ENCODE measurements around the gene ADAMTS9.

The ADAMTS9 gene

GRCh38 chr3:64684715-64685261, 3.0 kb downstream of the ADAMTS9 start:
- DNase-seq = no peak

DNA sequence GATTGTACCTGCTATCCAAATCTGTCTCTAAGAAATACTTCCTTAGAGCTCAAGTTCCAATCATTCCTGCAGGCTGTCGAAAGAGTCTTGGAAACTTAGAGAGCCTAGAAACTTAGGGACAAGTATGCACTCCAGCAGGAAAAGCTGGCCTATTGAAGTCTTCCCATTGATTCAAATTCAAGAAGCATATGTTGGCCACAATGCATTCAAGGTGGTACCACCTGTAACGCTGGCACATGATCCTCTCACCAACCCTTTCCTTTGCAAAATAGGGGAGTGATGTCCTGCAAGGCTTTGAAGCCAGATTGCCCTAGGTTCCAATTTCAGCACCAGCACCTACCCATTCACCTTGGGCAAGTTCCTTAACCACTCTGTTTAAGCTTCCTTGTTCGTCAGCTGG, 6.0 kb downstream of the ADAMTS9 start:
- DNase-seq = no peak

- DNase-seq = no peak
These were observed 6.8 kb downstream of the ADAMTS9 start for GRCh38 chr3:64681015-64681414.

DNA sequence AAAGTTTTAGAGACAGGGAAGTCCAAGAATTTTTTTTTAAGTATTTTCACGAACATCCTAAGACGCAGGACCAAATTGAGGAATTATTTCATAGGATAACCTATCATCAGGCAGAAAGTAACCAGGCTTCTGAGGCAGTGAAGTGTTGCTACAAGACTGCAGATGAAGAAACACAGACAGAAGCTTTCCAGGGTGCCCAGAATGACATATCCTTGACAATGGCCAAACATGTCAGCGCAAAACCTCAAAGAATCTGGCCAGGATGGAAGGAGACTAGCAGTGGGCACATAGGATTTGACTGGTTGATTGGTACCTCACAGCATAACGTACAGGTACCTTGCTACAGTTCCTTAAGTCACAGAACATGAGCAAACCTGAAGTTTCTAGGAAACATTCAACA, 7.5 kb downstream of the ADAMTS9 start:
- DNase-seq = no peak

DNA sequence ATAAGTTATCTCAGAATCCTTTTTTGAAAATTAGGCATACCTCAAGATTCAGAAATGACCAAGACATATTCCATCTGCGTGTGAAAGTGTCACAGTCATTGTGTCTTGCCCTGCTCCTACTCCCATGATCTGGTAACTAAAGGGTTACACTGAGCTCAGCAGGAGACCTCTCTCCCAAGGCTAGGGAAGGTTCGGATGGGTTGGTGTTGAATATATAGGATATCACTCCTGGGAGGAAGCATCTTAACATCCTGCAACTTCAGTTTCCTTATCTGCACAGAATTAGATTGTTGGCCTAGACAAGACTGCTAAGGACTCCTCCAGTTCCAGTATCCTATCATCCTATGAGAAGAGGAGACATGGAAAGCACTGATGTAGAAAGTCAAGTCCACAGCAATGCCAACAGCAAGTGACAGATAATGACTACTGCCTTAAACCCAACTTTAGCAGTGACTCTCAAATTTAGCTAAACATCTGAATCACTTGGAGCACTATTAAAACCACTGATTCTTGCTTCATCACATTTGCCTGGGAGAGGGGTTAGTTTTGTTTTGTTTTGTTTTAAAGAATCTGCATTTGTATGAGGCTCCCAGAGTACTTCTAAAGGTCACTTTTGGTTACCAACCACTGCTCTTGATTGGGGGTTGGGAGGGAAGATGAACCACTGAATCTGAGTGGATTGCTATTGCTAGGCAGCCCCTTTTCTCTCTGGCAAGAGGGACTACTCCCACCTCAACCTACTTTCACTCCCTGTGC, 9.7 kb downstream of the ADAMTS9 start:
- no peak for DNase-seq

- DNase-seq = no peak
These were observed 11.0 kb downstream of the ADAMTS9 start for GRCh38 chr3:64676831-64677230.

GRCh38 chr3:64675687-64676247, 12.0 kb downstream of the ADAMTS9 start:
- DNase-seq = no peak

DNA sequence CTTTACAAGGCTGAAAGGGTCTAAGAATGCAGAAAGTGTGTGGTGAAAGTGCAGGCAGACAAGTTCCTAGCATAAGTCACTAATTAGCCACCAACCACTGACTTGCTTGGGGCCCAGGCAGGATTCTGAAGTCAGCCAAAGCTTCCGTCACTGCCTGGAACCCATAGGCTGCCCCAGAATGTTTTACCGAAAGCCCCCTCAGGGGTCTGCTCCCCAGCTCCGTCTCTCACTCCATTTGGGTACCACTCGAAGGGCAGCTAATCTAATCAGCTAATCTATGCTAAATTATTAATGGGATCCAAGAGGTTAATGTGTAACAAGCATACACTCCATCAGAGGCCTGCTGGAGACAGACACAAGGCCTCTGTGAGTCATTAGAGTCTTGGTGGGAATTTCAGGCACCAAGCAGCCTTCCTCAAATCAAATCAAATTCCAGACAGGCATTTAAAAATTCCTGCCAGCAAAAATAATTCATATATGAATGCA, 13.2 kb downstream of the ADAMTS9 start:
- DNase-seq = no peak

DNA sequence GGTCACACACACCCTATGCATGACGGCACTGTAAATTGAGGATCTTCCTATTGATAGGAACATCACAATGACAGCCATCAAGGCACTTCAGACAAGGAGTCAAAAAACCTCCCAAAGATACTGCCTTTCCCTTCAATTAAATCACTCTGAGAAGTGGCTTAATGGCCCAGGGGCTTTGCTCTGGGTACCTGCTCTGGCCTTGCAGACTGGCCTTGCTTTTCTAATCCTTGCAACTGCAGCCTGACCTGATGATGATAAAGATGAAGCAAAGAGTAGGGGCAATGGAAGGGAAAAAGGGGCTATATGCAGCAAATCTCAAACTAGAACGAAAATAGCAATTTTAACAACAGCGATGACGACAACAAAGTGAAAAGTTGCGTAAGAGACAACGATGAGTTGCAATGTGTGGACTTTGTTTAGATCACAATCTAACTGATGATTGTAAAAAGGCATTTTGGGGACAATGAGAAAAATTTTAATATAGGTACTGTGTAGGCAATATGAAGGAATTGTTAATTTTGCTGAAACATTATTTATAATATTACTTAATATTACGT, 14.6 kb downstream of the ADAMTS9 start:
- no peak for DNase-seq

- DNase-seq = no peak
These were observed 19.0 kb downstream of the ADAMTS9 start for GRCh38 chr3:64668582-64669510.

- DNase-seq = no peak
These were observed 19.8 kb downstream of the ADAMTS9 start for GRCh38 chr3:64667887-64668581.

DNA sequence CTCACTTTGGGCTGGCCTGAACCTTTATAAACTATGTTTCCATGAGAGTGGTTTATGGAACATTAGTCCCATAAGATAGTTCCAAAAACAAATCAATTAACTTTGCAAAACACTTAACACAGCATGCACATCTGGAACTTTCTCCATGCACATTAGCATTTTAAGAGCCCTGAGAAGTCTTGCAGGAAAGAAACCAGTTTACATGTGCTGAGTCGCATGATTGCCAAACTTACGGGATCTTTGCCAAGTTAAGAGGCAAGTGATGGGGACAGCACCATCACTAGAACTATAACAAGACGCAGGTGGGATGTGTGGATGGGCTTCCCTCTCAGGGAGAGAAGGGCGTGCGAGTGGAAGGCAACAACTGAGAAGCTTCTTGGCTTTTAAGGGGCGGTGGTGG, 20.7 kb downstream of the ADAMTS9 start:
- no peak for DNase-seq

DNA sequence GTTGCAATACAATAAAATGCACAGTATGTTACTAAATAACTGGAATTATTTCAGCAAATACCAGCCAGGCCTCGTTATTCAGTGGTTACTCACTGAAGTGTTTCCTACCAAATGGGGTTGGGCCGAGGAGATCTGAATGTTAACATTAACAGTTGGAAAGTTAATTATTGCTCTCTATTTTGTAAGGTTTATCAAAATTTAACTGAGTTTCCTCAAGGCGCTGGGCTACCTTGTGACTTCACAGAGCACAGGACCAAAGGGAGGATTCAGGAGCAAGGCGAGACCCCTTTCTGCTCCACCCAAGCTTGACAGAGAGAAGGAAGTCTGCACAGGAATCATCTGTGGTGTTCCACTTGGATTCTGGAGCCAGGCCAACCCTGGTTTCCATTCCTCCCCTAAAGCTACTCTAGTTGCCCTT, 21.6 kb downstream of the ADAMTS9 start:
- no peak for DNase-seq

- no peak for DNase-seq
These were observed 23.4 kb downstream of the ADAMTS9 start for GRCh38 chr3:64664397-64664796.

GRCh38 chr3:64659617-64659978, 28.2 kb downstream of the ADAMTS9 start:
- DNase-seq = no peak

- DNase-seq = no peak
These were observed 29.8 kb downstream of the ADAMTS9 start for GRCh38 chr3:64658001-64658400.

- DNase-seq = no peak
These were observed 31.3 kb downstream of the ADAMTS9 start for GRCh38 chr3:64656544-64656943.

- DNase-seq = no peak
These were observed 32.6 kb downstream of the ADAMTS9 start for GRCh38 chr3:64655160-64655559.

DNA sequence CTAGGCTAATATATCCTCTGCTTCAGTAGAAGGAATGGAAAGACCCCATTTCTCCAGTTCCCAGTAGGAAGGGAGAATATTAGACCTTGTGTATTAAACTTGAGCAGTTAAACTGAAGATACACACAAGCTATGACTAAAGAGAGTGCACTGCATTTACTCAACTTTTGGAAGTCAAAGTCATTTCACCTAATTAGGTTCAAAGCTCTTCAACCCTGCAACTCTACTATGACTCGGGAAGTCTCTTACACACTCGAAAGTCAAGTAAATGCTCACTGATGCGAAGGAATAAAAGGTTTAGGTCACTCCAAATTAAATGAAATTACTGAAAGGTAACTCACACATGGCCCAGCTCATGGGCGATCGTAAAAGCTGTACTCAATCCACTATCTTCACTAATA, 33.8 kb downstream of the ADAMTS9 start:
- no peak for DNase-seq

DNA sequence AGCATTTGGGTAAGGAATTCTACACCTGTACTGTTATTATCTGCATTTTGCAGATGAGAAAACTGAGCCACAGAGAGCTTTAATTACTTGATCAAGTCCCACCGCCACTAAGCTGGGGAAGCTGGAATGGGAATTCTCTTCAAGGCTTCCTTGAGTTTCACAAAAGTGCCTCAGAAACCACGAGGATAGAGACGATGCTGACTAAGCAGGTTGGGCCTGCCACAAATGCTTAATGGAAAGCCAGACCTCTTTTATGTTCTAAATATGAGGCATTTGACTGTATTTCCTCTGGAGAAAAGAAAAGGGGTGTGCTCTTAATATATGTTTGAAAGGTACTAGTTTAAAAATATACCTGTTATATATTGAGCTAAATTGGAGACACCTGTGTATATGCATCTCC, 34.7 kb downstream of the ADAMTS9 start:
- DNase-seq = no peak

GRCh38 chr3:64651741-64652241, 36.0 kb downstream of the ADAMTS9 start:
- DNase-seq = no peak

DNA sequence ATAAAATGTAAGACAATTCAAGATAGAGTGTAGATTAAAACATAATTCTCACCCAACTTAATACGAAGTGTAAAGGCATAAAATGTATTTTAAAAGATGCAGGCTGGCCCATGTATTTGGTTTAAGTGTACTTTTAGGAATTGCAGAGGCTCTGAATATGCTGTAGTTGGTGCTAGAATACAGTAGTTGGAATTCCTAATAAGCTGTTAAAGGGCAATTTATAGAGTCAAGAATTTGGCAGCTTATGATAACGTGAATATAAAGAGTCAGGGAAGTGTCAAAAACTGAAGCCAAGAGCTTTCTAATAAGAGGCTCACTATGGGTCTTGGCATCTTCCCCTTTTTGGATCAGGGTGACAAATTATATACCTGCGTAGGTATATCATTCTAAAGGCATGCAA, 36.5 kb downstream of the ADAMTS9 start:
- DNase-seq = no peak
